Measurements from ENCODE around the gene NXPH4.

The NXPH4 gene

GRCh38 chr12:57204454-57204853 lies 12.1 kb upstream of the NXPH4 start:
- DNase-seq: no peak

- no peak for DNase-seq
Measured at GRCh38 chr12:57205186-57205585, 11.4 kb upstream of the NXPH4 start.

- DNase-seq: no peak
Measured at GRCh38 chr12:57205931-57206330, 10.7 kb upstream of the NXPH4 start.

- DNase-seq: no peak
Measured at GRCh38 chr12:57207731-57208630, 8.6 kb upstream of the NXPH4 start.

GRCh38 chr12:57208631-57209282 lies 7.8 kb upstream of the NXPH4 start:
- DNase-seq: no peak

GRCh38 chr12:57209916-57210315 lies 6.7 kb upstream of the NXPH4 start:
- no peak for DNase-seq

GRCh38 chr12:57210461-57210860 lies 6.1 kb upstream of the NXPH4 start:
- DNase-seq: no peak

- no peak for DNase-seq
Measured at GRCh38 chr12:57210926-57211692, 5.5 kb upstream of the NXPH4 start.

- DNase-seq: no peak
Measured at GRCh38 chr12:57211791-57212700, 4.5 kb upstream of the NXPH4 start.

- no peak for DNase-seq
Measured at GRCh38 chr12:57212701-57213057, 3.9 kb upstream of the NXPH4 start.

GRCh38 chr12:57213058-57213715 lies 3.4 kb upstream of the NXPH4 start:
- DNase-seq: peak; percentile 84

GRCh38 chr12:57213763-57214397 lies 2.7 kb upstream of the NXPH4 start:
- no peak for DNase-seq

GRCh38 chr12:57214398-57214781 lies 2.2 kb upstream of the NXPH4 start:
- DNase-seq: peak; percentile 62

GRCh38 chr12:57215065-57215464 lies 1.5 kb upstream of the NXPH4 start:
- DNase-seq: no peak

- DNase-seq: no peak
Measured at GRCh38 chr12:57215668-57216013, 953 bp upstream of the NXPH4 start.

- DNase-seq: peak; percentile 15
Measured at GRCh38 chr12:57216921-57217879, 606 bp downstream of the NXPH4 start.

- DNase-seq: no peak
Measured at GRCh38 chr12:57218030-57218853, 1.6 kb downstream of the NXPH4 start.

- no peak for DNase-seq
Measured at GRCh38 chr12:57219205-57219992, 2.8 kb downstream of the NXPH4 start.

Data from NCI-H2171 (cell line).